Measurements from ENCODE around the gene CHCHD10. TPM values are rescaled to one million over a fixed set of nuclear protein-coding genes. Genes with fewer than 3 reads are reported as not detected.
"Not testable (repeated sequence)": the region's sequence is repeated elsewhere in the genome, so short reads cannot be mapped to it uniquely, and the experiment has no call there.

CHCHD10 gene
- total and polyA plus RNA-seq, 8 donors: 30.6 to 134 (median 56.1) TPM

- Histone ChIP-seq H3K36me3 (peaks cover 0 to 18% (median 0%) of the 10 kb centered on the region in 3 donors), H3K4me1 (no peaks in the 10 kb centered on the region), H3K27me3 (no peaks in the 10 kb centered on the region), H3K4me3 (no peak overlapping the region), H3K9me3 (no peaks in the 10 kb centered on the region), H3K27ac (no peak overlapping the region)
- intact Hi-C loops (cut with DNase I): no loop called here
- DNase-seq (no peak), FAIRE-seq (no peak), ATAC-seq (peak in 3 of 4 donors; percentile 21 to 49 (median 27))
- 71 to 74% methylated on average over 7 of the region's 7 CpGs for WGBS, 2 donors
- TF ChIP-seq CTCF (IDR thresholded peaks at IDR 0.05): no peak
Observed at GRCh38 chr22:23742505-23743264, 25.1 kb downstream of the CHCHD10 start.

DNA sequence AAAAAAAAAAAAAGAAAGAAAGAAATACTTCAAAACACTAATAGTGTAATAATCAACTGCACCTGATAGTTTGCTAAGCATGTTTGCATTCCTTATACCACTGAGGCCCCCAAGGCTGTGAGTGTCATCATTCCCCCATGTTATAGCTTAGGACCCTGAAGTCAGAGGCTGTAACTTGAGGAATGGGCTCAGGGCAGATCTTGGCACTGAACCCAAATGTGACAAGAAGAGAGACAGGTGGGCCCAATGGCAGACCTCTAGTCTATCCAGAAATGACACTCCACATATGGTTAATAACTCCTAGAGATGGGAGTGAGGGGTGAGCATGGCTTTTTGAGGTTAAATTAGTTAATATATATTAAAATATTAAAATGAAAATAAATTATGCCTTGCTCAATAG is 30.1 kb downstream of the CHCHD10 start:
- Histone ChIP-seq H3K4me1 (no peaks in the 10 kb centered on the region), H3K4me3 (no peak overlapping the region), H3K36me3 (no peaks in the 10 kb centered on the region), H3K27me3 (no peaks in the 10 kb centered on the region), H3K27ac (no peak overlapping the region), H3K9me3 (no peaks in the 10 kb centered on the region)
- no peak for TF ChIP-seq CTCF (IDR thresholded peaks at IDR 0.05)
- no peak for ATAC-seq
- no peak for DNase-seq
- intact Hi-C loops (cut with DNase I): no loop called here
- FAIRE-seq: no peak

- H3K27ac ChIP-seq; H3K9me3 ChIP-seq; DNase-seq; H3K4me1 ChIP-seq; FAIRE-seq; H3K27me3 ChIP-seq; H3K36me3 ChIP-seq; intact Hi-C loops (cut with DNase I); H3K4me3 ChIP-seq: not testable (repeated sequence)
- ATAC-seq: peak in 1 of 4 donors; percentile 45
- 85 to 87% methylated on average over 4 of the region's 4 CpGs for WGBS, 2 donors
Observed at GRCh38 chr22:23728108-23728507, 39.7 kb downstream of the CHCHD10 start.

GRCh38 chr22:23722724-23723123 is 45.0 kb downstream of the CHCHD10 start:
- DNase-seq (no peak), FAIRE-seq (no peak), ATAC-seq (peak in 1 of 4 donors; percentile 34)
- 44 to 55% methylated on average over 2 of the region's 2 CpGs for WGBS, 2 donors
- Histone ChIP-seq H3K27ac (no peak overlapping the region), H3K36me3 (no peaks in the 10 kb centered on the region), H3K9me3 (no peaks in the 10 kb centered on the region), H3K27me3 (no peaks in the 10 kb centered on the region), H3K4me3 (no peak overlapping the region), H3K4me1 (no peaks in the 10 kb centered on the region)
- intact Hi-C loops (cut with DNase I): no loop called here
- no peak for TF ChIP-seq CTCF (IDR thresholded peaks at IDR 0.05)

GRCh38 chr22:23722160-23722559 is 45.6 kb downstream of the CHCHD10 start:
- no peak overlapping the region for H3K4me3 ChIP-seq
- no peaks in the 10 kb centered on the region for H3K4me1 ChIP-seq
- ATAC-seq (no peak), DNase-seq (peak in 1 of 6 donors; percentile 6), FAIRE-seq (no peak)
- H3K27me3 ChIP-seq: no peaks in the 10 kb centered on the region
- intact Hi-C loops (cut with DNase I): no loop called here
- no peaks in the 10 kb centered on the region for H3K9me3 ChIP-seq
- no peak for TF ChIP-seq CTCF (IDR thresholded peaks at IDR 0.05)
- H3K36me3 ChIP-seq: no peaks in the 10 kb centered on the region
- 81 to 84% methylated on average over 4 of the region's 4 CpGs for WGBS, 2 donors
- no peak overlapping the region for H3K27ac ChIP-seq
